Loucy (cell line): ENCODE data around the gene KRTCAP2.

Experiments
- H2AFZ ChIP-seq: fragments of 200-600 bp; sonication (generic); 2 replicates; pipeline ENCODE4 v1.6.0; 2016; ENCODE audit warnings: antibody characterized with exemption, mild to moderate bottlenecking, low read length, moderate library complexity
- H3F3A ChIP-seq: fragments of 200-600 bp; 2 replicates; pipeline ENCODE4 v1.6.0; 2016; ENCODE audit warnings: antibody characterized with exemption, low read depth, mild to moderate bottlenecking
- H3K27me3 ChIP-seq: fragments of 200-600 bp; sonication (generic); 2 replicates; pipeline ENCODE4 v1.6.1; 2014; ENCODE audit warnings: low read length, mild to moderate bottlenecking; ENCODE audit not compliant: insufficient read depth, poor library complexity, severe bottlenecking
- H3K36me3 ChIP-seq: fragments of 200-600 bp; sonication (generic); 2 replicates; pipeline ENCODE4 v1.6.1; 2016; ENCODE audit warnings: low read length; ENCODE audit not compliant: insufficient read depth
- H3K4me1 ChIP-seq: fragments of 200-600 bp; sonication (generic); 2 replicates; pipeline ENCODE4 v1.5.1; 2014; ENCODE audit warnings: low read length, mild to moderate bottlenecking; ENCODE audit not compliant: insufficient read depth, poor library complexity, severe bottlenecking
- H3K4me2 ChIP-seq: fragments of 200-600 bp; sonication (generic); 2 replicates; pipeline ENCODE4 v1.6.0; 2014; ENCODE audit warnings: antibody characterized with exemption, low read length, low read depth, mild to moderate bottlenecking; ENCODE audit not compliant: poor library complexity, severe bottlenecking
- H3K4me3 ChIP-seq: fragments of 200-600 bp; sonication (generic); 2 replicates; pipeline ENCODE4 v1.5.1; 2014; ENCODE audit warnings: low read length, mild to moderate bottlenecking, mixed read lengths; ENCODE audit not compliant: poor library complexity, severe bottlenecking
- H3K79me2 ChIP-seq: fragments of 200-600 bp; sonication (generic); 2 replicates; pipeline ENCODE4 v1.6.1; 2014; ENCODE audit warnings: low read length; ENCODE audit not compliant: insufficient read depth
- H3K9ac ChIP-seq: fragments of 200-600 bp; sonication (generic); 2 replicates; pipeline ENCODE4 v1.6.0; 2014; ENCODE audit warnings: mild to moderate bottlenecking, low read depth, low read length, moderate library complexity; ENCODE audit not compliant: poor library complexity, severe bottlenecking
- H3K9me2 ChIP-seq: fragments of 200-600 bp; sonication (generic); replicated peaks from 2 replicates; pipeline ENCODE4 v1.6.1; 2016; ENCODE audit warnings: low read depth, low read length, mixed read lengths
- H3K9me3 ChIP-seq: fragments of 200-600 bp; sonication (generic); 2 replicates; pipeline ENCODE4 v1.6.1; 2014; ENCODE audit warnings: mild to moderate bottlenecking, antibody characterized with exemption, low read length, low read depth; ENCODE audit not compliant: insufficient read depth
- H4K20me1 ChIP-seq: fragments of 200-600 bp; sonication (generic); 2 replicates; pipeline ENCODE4 v1.6.0; 2014; ENCODE audit warnings: antibody characterized with exemption, low read length, mild to moderate bottlenecking; ENCODE audit not compliant: insufficient read depth, poor library complexity, severe bottlenecking
- CTCF ChIP-seq: fragments of 200-600 bp; sonication (generic); conservative IDR thresholded peaks from 2 replicates; pipeline ENCODE4 v1.5.1; 2014; ENCODE audit warnings: mild to moderate bottlenecking, antibody characterized with exemption, low read length
- EZH2phosphoT487 ChIP-seq: fragments of 200-600 bp; IDR thresholded peaks from 2 replicates; pipeline ENCODE4 v1.6.1; 2018; ENCODE audit warnings: antibody characterized with exemption, mild to moderate bottlenecking, moderate library complexity, borderline replicate concordance

The KRTCAP2 gene

GRCh38 chr1:155125511-155125945, 47.6 kb downstream of the KRTCAP2 start:
- Histone ChIP-seq H3K27me3 (peaks cover 19% of the 10 kb centered on the region), H3K79me2 (no peaks in the 10 kb centered on the region), H3F3A (no peaks in the 10 kb centered on the region), H3K9me3 (no peaks in the 10 kb centered on the region), H3K36me3 (no peaks in the 10 kb centered on the region), H2AFZ (no peak overlapping the region), H3K9ac (no peak overlapping the region), H4K20me1 (no peaks in the 10 kb centered on the region), H3K9me2 (no peaks in the 10 kb centered on the region), H3K4me1 (peaks cover 25% of the 10 kb centered on the region), H3K4me2 (no peak overlapping the region), H3K4me3 (no peak overlapping the region)
- TF ChIP-seq EZH2phosphoT487 (no peak), CTCF (no peak)

- no peaks in the 10 kb centered on the region for H3F3A ChIP-seq
- H3K27me3 ChIP-seq: peaks cover 19% of the 10 kb centered on the region
These were observed 48.3 kb downstream of the KRTCAP2 start for GRCh38 chr1:155124503-155125463.

GRCh38 chr1:155123801-155124200, 49.3 kb downstream of the KRTCAP2 start:
- Histone ChIP-seq H3K9me2 (no peaks in the 10 kb centered on the region), H3K4me2 (no peak overlapping the region), H3K9ac (no peak overlapping the region), H3K27me3 (peaks cover 19% of the 10 kb centered on the region), H2AFZ (no peak overlapping the region), H3K9me3 (no peaks in the 10 kb centered on the region), H3K4me3 (no peak overlapping the region), H3F3A (no peaks in the 10 kb centered on the region), H4K20me1 (no peaks in the 10 kb centered on the region), H3K36me3 (no peaks in the 10 kb centered on the region), H3K4me1 (peaks cover 20% of the 10 kb centered on the region), H3K79me2 (no peaks in the 10 kb centered on the region)
- no peak for TF ChIP-seq CTCF
- TF ChIP-seq EZH2phosphoT487: no peak

More at GRCh38 chr1:155124503-155125463, 48.3 kb downstream of the KRTCAP2 start:
- no peaks in the 10 kb centered on the region for H3K79me2 ChIP-seq
- H3K36me3 ChIP-seq: no peaks in the 10 kb centered on the region
- H3K4me3 ChIP-seq: no peak overlapping the region
- no peak overlapping the region for H2AFZ ChIP-seq
- H3K4me2 ChIP-seq: no peak overlapping the region
- H3K9me2 ChIP-seq: no peaks in the 10 kb centered on the region
- TF ChIP-seq CTCF (no peak), EZH2phosphoT487 (no peak)
- no peaks in the 10 kb centered on the region for H4K20me1 ChIP-seq
- H3K9me3 ChIP-seq: no peaks in the 10 kb centered on the region
- peaks cover 25% of the 10 kb centered on the region for H3K4me1 ChIP-seq
- H3K9ac ChIP-seq: no peak overlapping the region
